Measurements from ENCODE around the gene ITGAD. TPM values are rescaled to one million over a fixed set of nuclear protein-coding genes. Genes with fewer than 3 reads are reported as not detected.

The ITGAD gene
- polyA plus RNA-seq, 1 of the 3 experiments (the other 2 are of a cell fraction) = not detected

- no peak for TF ChIP-seq USF1 (IDR thresholded peaks at IDR 0.05; ENCODE audit: borderline replicate concordance, low read depth)
- no peak for TF ChIP-seq FOXJ3 (CRISPR knock-in tag; IDR thresholded peaks at IDR 0.05)
- TF ChIP-seq MXI1 (IDR thresholded peaks at IDR 0.05; ENCODE audit: low read depth, low read length) = no peak
- no peak for TF ChIP-seq USF2 (IDR thresholded peaks at IDR 0.05; ENCODE audit: borderline replicate concordance, low read depth, low read length)
- TF ChIP-seq PBX3 (IDR thresholded peaks at IDR 0.05) = no peak
- no peak for TF ChIP-seq GATA2 (CRISPR knock-in tag; IDR thresholded peaks at IDR 0.05)
- TF ChIP-seq EP300 (IDR thresholded peaks at IDR 0.05; ENCODE audit: borderline replicate concordance in 1 of 2, low read depth in 1 of 2, low read length in 1 of 2) = no peak
These were observed 21.3 kb upstream of the ITGAD start (continued) for GRCh38 chr16:31371619-31372484.

GRCh38 chr16:31373235-31373634 lies 19.9 kb upstream of the ITGAD start:
- H3K4me1 ChIP-seq (ENCODE audit: control insufficient read depth in 1 of 2, insufficient read depth in 2 of 2, low read depth in 1 of 2, low read length in 1 of 2) = no peaks in the 10 kb centered on the region
- TF ChIP-seq GABPA (IDR thresholded peaks at IDR 0.05; ENCODE audit: low read depth) = no peak
- no peak for TF ChIP-seq TEAD4 (IDR thresholded peaks at IDR 0.05; ENCODE audit: borderline replicate concordance, insufficient read depth)
- TF ChIP-seq EZH2phosphoT487 (IDR thresholded peaks at IDR 0.05; ENCODE audit: borderline replicate concordance, low read depth) = no peak
- TF ChIP-seq MEF2A (IDR thresholded peaks at IDR 0.05; ENCODE audit: borderline replicate concordance, low read depth) = no peak
- no peak for TF ChIP-seq RXRA (IDR thresholded peaks at IDR 0.05; ENCODE audit: borderline replicate concordance, low read depth)
- TF ChIP-seq TAF1 (IDR thresholded peaks at IDR 0.05; ENCODE audit: borderline replicate concordance, low read depth, low read length) = no peak
- no peak for TF ChIP-seq JUND (IDR thresholded peaks at IDR 0.05)
- TF ChIP-seq CTCF (IDR thresholded peaks at IDR 0.05) = no peak
- TF ChIP-seq MXI1 (IDR thresholded peaks at IDR 0.05; ENCODE audit: low read depth, low read length) = no peak
- no peak for TF ChIP-seq SIN3A (IDR thresholded peaks at IDR 0.05; ENCODE audit: borderline replicate concordance, low read depth, low read length)
- no peak for TF ChIP-seq REST (IDR thresholded peaks at IDR 0.05; ENCODE audit: low read depth, low read length)
- no peak for TF ChIP-seq RAD21 (IDR thresholded peaks at IDR 0.05; ENCODE audit: low read length)
- TF ChIP-seq RCOR1 (IDR thresholded peaks at IDR 0.05; ENCODE audit: low read length) = no peak
- no peak for TF ChIP-seq FOXJ3 (CRISPR knock-in tag; IDR thresholded peaks at IDR 0.05)
- no peak for TF ChIP-seq CHD2 (IDR thresholded peaks at IDR 0.05; ENCODE audit: low read length, partially characterized antibody)
- TF ChIP-seq NFIC (IDR thresholded peaks at IDR 0.05; ENCODE audit: borderline replicate concordance) = no peak
- no peak for TF ChIP-seq ELF1 (IDR thresholded peaks at IDR 0.05)
- TF ChIP-seq RFX5 (IDR thresholded peaks at IDR 0.05; ENCODE audit: low read length) = no peak
- no peak for DNase-seq
- H3K27me3 ChIP-seq (ENCODE audit: insufficient read depth) = peaks cover 74% of the 10 kb centered on the region
- no peaks in the 10 kb centered on the region for H3K36me3 ChIP-seq (replicated peaks in 1 of 2; ENCODE audit: control insufficient read depth in 1 of 2, insufficient read depth in 2 of 2, low read length in 1 of 2)
- no peak overlapping the region for H2AFZ ChIP-seq (ENCODE audit: low read depth)
- no peak overlapping the region for H3K9ac ChIP-seq
- H4K20me1 ChIP-seq (ENCODE audit: insufficient read depth) = no peaks in the 10 kb centered on the region
- no peak overlapping the region for H3K4me2 ChIP-seq
- no peak overlapping the region for H3K27ac ChIP-seq (ENCODE audit: low read depth in 2 of 2, low read length in 1 of 2)
- no peaks in the 10 kb centered on the region for H3K79me2 ChIP-seq (ENCODE audit: insufficient read depth)
- no peaks in the 10 kb centered on the region for H3K9me3 ChIP-seq
- ChIA-PET CTCF (interaction anchor here (1.1 to 3.1 kb wide), 2 partner anchors 9 to 10 kb away, joined by 3 to 9 read pairs; no protein-coding TSS in a partner anchor), POLR2A (interaction anchor here (0.8 kb wide), 1 partner anchor 62 kb away, joined by 3 read pairs; no protein-coding TSS in a partner anchor)
- no peaks in the 10 kb centered on the region for H3F3A ChIP-seq (replicated peaks; ENCODE audit: insufficient read depth)
- no peaks in the 10 kb centered on the region for H3K9me2 ChIP-seq
- 10% methylated on average over 14 of the region's 14 CpGs for WGBS (ENCODE audit: low lambda C conversion rate)
- H3K4me3 ChIP-seq (ENCODE audit: low read depth in 2 of 2, low read length in 1 of 2) = no peak overlapping the region

Data from SK-N-SH (cell line).